ENCODE data around the gene ETV6.
A peak's percentile ranks its signal among the peaks of the same experiment; 100 is the strongest.

Gene ETV6

GRCh38 chr12:11717519-11717961 is 68.1 kb downstream of the ETV6 start:
- no peak for DNase-seq (ENCODE audit: low spot score)

- DNase-seq (ENCODE audit: low spot score), result no peak
Measured at GRCh38 chr12:11718105-11718504, 68.6 kb downstream of the ETV6 start.

GRCh38 chr12:11718768-11719253 is 69.3 kb downstream of the ETV6 start:
- peak; percentile 67 for DNase-seq (ENCODE audit: low spot score)

- DNase-seq (ENCODE audit: low spot score), result peak; percentile 96
Measured at GRCh38 chr12:11719678-11720099, 70.2 kb downstream of the ETV6 start.

- DNase-seq (ENCODE audit: low spot score), result no peak
Measured at GRCh38 chr12:11722071-11722470, 72.6 kb downstream of the ETV6 start.

- no peak for DNase-seq (ENCODE audit: low spot score)
Measured at GRCh38 chr12:11722578-11723138, 73.2 kb downstream of the ETV6 start.

GRCh38 chr12:11723993-11724392 is 74.5 kb downstream of the ETV6 start:
- no peak for DNase-seq (ENCODE audit: low spot score)

- DNase-seq (ENCODE audit: low spot score), result peak; percentile 43
Measured at GRCh38 chr12:11724888-11725311, 75.4 kb downstream of the ETV6 start.

GRCh38 chr12:11725686-11726085 is 76.2 kb downstream of the ETV6 start:
- no peak for DNase-seq (ENCODE audit: low spot score)

GRCh38 chr12:11726659-11727058 is 77.2 kb downstream of the ETV6 start:
- no peak for DNase-seq (ENCODE audit: low spot score)

GRCh38 chr12:11727133-11727664 is 77.7 kb downstream of the ETV6 start:
- DNase-seq (ENCODE audit: low spot score), result no peak

GRCh38 chr12:11728154-11728755 is 78.8 kb downstream of the ETV6 start:
- no peak for DNase-seq (ENCODE audit: low spot score)

GRCh38 chr12:11729008-11729407 is 79.5 kb downstream of the ETV6 start:
- DNase-seq (ENCODE audit: low spot score), result no peak

- no peak for DNase-seq (ENCODE audit: low spot score)
Measured at GRCh38 chr12:11729439-11730150, 80.1 kb downstream of the ETV6 start.

- no peak for DNase-seq (ENCODE audit: low spot score)
Measured at GRCh38 chr12:11730299-11731041, 81.0 kb downstream of the ETV6 start.

- no peak for DNase-seq (ENCODE audit: low spot score)
Measured at GRCh38 chr12:11731042-11731357, 81.5 kb downstream of the ETV6 start.

GRCh38 chr12:11731455-11731854 is 82.0 kb downstream of the ETV6 start:
- DNase-seq (ENCODE audit: low spot score), result peak; percentile 22

GRCh38 chr12:11732023-11732422 is 82.5 kb downstream of the ETV6 start:
- DNase-seq (ENCODE audit: low spot score), result no peak

GRCh38 chr12:11732715-11733114 is 83.2 kb downstream of the ETV6 start:
- DNase-seq (ENCODE audit: low spot score), result no peak

GRCh38 chr12:11734580-11735180 is 85.2 kb downstream of the ETV6 start:
- DNase-seq (ENCODE audit: low spot score), result no peak

GRCh38 chr12:11738450-11738849 is 89.0 kb downstream of the ETV6 start:
- no peak for DNase-seq (ENCODE audit: low spot score)

- DNase-seq (ENCODE audit: low spot score), result no peak
Measured at GRCh38 chr12:11739980-11740577, 90.6 kb downstream of the ETV6 start.
